ENCODE results near the gene ROPN1L. TPM values are rescaled to one million over a fixed set of nuclear protein-coding genes. Genes with fewer than 3 reads are reported as not detected.

The ROPN1L gene
- total and polyA plus RNA-seq, 2 of the 13 experiments (the other 11 are each of a cell fraction or from before 2014, with no cell fraction given), result not detected

DNA sequence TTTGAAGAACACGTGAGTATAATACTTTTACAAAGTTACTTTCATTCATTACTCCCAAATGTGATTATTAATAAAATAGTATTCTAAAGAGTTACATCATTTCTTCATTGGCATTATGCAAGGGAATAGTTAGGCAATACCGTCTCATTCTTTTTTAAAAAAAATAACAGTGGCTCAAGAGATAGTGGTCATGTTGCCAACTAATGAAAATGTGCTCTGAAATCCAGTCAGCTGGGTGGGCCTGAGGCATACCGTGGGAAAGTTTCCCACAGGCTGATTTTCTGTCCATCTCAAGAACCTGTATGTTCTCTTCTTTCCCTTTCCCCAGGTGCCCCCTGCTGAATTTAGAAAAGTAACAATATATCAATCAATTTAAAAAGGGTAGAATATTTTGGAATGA, 40.8 kb upstream of the ROPN1L start:
- Histone ChIP-seq H3K79me2 (ENCODE audit: insufficient read depth, low read length) (no peaks in the 10 kb centered on the region), H2AFZ (ENCODE audit: low read length) (no peak overlapping the region), H3K27ac (ENCODE audit: extremely low read length, insufficient read depth, low read length) (no peak overlapping the region), H4K20me1 (ENCODE audit: insufficient read depth, low read length) (no peaks in the 10 kb centered on the region), H3K27me3 (ENCODE audit: control insufficient read depth in 1 of 2, insufficient read depth in 2 of 2, low read length in 2 of 2) (no peaks in the 10 kb centered on the region), H3K9ac (ENCODE audit: insufficient read depth, low read depth, low read length) (no peak overlapping the region), H3K4me1 (ENCODE audit: insufficient read depth, low read length) (no peaks in the 10 kb centered on the region), H3K4me2 (ENCODE audit: low read depth, low read length) (no peak overlapping the region), H3K4me3 (replicated peaks in 1 of 3; ENCODE audit: insufficient read depth in 1 of 3, low read depth in 2 of 3, low read length in 3 of 3) (no peak overlapping the region), H3K36me3 (replicated peaks in 1 of 2; ENCODE audit: control insufficient read depth in 1 of 2, insufficient read depth in 2 of 2, low read length in 2 of 2) (peaks cover 11 to 75% of the 10 kb centered on the region in 2 experiments), H3K9me3 (ENCODE audit: low read length) (no peaks in the 10 kb centered on the region)
- ATAC-seq, result no peak
- WGBS (ENCODE audit: low lambda C conversion rate), result 96% methylated on average over 3 of the region's 3 CpGs
- no TSS peak for BruUV-seq (replicated peaks)
- CTCF ChIA-PET (ENCODE audit: low intra/inter-chr PET ratio, low total read pairs), result no interaction called here
- TF ChIP-seq NR0B2 (CRISPR knock-in tag; IDR thresholded peaks at IDR 0.05) (no peak), ZNF3 (CRISPR knock-in tag; IDR thresholded peaks at IDR 0.05) (no peak), BORCS8-MEF2B (CRISPR knock-in tag; IDR thresholded peaks at IDR 0.05) (no peak), ZHX2 (IDR thresholded peaks at IDR 0.05; ENCODE audit: low read depth) (no peak), ZHX2 (CRISPR knock-in tag; IDR thresholded peaks at IDR 0.05; ENCODE audit: borderline replicate concordance) (no peak), ZSCAN31 (CRISPR knock-in tag; IDR thresholded peaks at IDR 0.05; ENCODE audit: low read depth) (no peak), CENPT (CRISPR knock-in tag; IDR thresholded peaks at IDR 0.05; ENCODE audit: low read depth) (no peak), ESRRA (CRISPR knock-in tag; IDR thresholded peaks at IDR 0.05; ENCODE audit: low read depth) (no peak), ARHGAP35 (CRISPR knock-in tag; IDR thresholded peaks at IDR 0.05; ENCODE audit: borderline replicate concordance) (no peak), ZFP82 (CRISPR knock-in tag; IDR thresholded peaks at IDR 0.05; ENCODE audit: borderline replicate concordance) (no peak), PATZ1 (CRISPR knock-in tag; IDR thresholded peaks at IDR 0.05) (no peak)
- TF ChIP-seq, protein P1, sequence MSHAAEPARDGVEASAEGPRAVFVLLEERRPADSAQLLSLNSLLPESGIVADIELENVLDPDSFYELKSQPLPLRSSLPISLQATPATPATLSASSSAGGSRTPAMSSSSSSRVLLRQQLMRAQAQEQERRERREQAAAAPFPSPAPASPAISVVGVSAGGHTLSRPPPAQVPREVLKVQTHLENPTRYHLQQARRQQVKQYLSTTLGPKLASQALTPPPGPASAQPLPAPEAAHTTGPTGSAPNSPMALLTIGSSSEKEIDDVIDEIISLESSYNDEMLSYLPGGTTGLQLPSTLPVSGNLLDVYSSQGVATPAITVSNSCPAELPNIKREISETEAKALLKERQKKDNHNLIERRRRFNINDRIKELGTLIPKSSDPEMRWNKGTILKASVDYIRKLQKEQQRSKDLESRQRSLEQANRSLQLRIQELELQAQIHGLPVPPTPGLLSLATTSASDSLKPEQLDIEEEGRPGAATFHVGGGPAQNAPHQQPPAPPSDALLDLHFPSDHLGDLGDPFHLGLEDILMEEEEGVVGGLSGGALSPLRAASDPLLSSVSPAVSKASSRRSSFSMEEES (CRISPR knock-in tag; IDR thresholded peaks at IDR 0.05), result no peak
- TF ChIP-seq, protein P2, sequence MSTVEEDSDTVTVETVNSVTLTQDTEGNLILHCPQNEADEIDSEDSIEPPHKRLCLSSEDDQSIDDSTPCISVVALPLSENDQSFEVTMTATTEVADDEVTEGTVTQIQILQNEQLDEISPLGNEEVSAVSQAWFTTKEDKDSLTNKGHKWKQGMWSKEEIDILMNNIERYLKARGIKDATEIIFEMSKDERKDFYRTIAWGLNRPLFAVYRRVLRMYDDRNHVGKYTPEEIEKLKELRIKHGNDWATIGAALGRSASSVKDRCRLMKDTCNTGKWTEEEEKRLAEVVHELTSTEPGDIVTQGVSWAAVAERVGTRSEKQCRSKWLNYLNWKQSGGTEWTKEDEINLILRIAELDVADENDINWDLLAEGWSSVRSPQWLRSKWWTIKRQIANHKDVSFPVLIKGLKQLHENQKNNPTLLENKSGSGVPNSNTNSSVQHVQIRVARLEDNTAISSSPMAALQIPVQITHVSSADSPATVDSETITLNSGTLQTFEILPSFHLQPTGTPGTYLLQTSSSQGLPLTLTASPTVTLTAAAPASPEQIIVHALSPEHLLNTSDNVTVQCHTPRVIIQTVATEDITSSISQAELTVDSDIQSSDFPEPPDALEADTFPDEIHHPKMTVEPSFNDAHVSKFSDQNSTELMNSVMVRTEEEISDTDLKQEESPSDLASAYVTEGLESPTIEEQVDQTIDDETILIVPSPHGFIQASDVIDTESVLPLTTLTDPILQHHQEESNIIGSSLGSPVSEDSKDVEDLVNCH (CRISPR knock-in tag; IDR thresholded peaks at IDR 0.05), result no peak
- POLR2A ChIA-PET, result no interaction called here
- no peak for FAIRE-seq
- in situ Hi-C loops (cut with HindIII; ENCODE audit: extremely low pct_ligation_motif_present, low pct_unique_long_range_greater_than_20kb), result no loop called here
- intact Hi-C loops (cut with micrococcal nuclease; ENCODE audit: unreplicated experiment), result no loop called here
- DNase-seq (ENCODE audit: low spot score), result no peak
